PFSK-1 (cell line): ENCODE data around the gene VWF.

Experiments used
- FOXP2 ChIP-seq: optimal IDR thresholded peaks from 2 replicates; pipeline ENCODE3; 2011; ENCODE audit warnings: borderline replicate concordance, control low read depth, inconsistent platforms; ENCODE audit not compliant: insufficient read depth; ENCODE audit errors: extremely low read length, extremely low read depth
- POLR2AphosphoS5 ChIP-seq: IDR thresholded peaks from 2 replicates; pipeline ENCODE4 v1.6.1; 2012; ENCODE audit warnings: low read depth, mild to moderate bottlenecking, control low read depth, low read length, moderate library complexity
- SIN3A ChIP-seq: IDR thresholded peaks from 2 replicates; pipeline ENCODE4 v1.6.1; 2012; ENCODE audit warnings: mild to moderate bottlenecking, low read length, moderate library complexity, borderline replicate concordance; ENCODE audit not compliant: insufficient read depth
- TAF1 ChIP-seq: IDR thresholded peaks from 2 replicates; pipeline ENCODE4 v1.6.1; 2012; ENCODE audit warnings: low read length, control low read depth, borderline replicate concordance; ENCODE audit not compliant: insufficient read depth
- TF ChIP-seq, protein P1 (sequence below), 2 experiments: IDR thresholded peaks; 2 replicates each; pipeline versions ENCODE4 v1.6.1 to v1.8.0; 2011 to 2012; ENCODE audit warnings: low read depth in 2 of 2, low read length in 2 of 2, control low read depth in 1 of 2, inconsistent platforms in 1 of 2, mild to moderate bottlenecking in 1 of 2, moderate library complexity in 1 of 2; ENCODE audit not compliant: insufficient read depth in 1 of 2

VWF gene

DNA sequence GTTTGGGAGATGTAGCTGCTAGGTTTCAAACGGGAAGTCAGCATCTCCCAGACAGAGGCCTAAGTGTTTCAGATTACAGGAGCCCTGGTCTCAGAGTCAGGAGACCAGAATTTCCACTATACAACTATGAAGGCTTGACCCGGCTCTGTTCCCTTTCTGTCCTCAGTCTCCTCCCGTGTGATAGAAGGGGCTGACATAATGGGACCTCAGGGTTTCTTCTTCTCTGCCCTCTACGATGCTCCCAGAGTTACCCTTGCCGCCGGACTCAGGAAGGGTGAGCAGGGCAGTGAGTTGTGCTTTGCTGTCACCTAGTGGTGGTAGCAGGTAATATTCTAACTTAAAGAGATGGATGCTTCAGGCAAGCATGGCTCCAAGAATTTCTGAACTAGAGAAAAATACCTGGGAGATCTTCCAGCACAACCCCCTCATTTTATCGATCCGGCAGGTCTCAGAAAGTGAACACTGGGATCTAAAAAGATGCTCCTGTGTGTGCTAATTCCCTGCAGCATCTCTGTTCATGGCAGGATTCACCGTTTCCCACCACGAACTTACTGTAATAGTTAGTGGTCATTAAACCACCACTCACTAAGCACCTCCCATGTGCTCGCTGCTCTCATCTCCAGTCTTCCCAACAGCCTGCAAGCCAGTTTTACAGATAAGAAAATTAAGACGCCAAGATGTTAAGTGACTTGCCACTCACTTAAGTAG is 84.4 kb downstream of the VWF start:
- TF ChIP-seq, protein P1, sequence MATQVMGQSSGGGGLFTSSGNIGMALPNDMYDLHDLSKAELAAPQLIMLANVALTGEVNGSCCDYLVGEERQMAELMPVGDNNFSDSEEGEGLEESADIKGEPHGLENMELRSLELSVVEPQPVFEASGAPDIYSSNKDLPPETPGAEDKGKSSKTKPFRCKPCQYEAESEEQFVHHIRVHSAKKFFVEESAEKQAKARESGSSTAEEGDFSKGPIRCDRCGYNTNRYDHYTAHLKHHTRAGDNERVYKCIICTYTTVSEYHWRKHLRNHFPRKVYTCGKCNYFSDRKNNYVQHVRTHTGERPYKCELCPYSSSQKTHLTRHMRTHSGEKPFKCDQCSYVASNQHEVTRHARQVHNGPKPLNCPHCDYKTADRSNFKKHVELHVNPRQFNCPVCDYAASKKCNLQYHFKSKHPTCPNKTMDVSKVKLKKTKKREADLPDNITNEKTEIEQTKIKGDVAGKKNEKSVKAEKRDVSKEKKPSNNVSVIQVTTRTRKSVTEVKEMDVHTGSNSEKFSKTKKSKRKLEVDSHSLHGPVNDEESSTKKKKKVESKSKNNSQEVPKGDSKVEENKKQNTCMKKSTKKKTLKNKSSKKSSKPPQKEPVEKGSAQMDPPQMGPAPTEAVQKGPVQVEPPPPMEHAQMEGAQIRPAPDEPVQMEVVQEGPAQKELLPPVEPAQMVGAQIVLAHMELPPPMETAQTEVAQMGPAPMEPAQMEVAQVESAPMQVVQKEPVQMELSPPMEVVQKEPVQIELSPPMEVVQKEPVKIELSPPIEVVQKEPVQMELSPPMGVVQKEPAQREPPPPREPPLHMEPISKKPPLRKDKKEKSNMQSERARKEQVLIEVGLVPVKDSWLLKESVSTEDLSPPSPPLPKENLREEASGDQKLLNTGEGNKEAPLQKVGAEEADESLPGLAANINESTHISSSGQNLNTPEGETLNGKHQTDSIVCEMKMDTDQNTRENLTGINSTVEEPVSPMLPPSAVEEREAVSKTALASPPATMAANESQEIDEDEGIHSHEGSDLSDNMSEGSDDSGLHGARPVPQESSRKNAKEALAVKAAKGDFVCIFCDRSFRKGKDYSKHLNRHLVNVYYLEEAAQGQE (IDR thresholded peaks at IDR 0.05; ENCODE audit: insufficient read depth in 1 of 2, low read depth in 2 of 2, low read length in 2 of 2): no peak
- TF ChIP-seq TAF1 (no peak), FOXP2 (no peak), SIN3A (no peak), POLR2AphosphoS5 (no peak)

DNA sequence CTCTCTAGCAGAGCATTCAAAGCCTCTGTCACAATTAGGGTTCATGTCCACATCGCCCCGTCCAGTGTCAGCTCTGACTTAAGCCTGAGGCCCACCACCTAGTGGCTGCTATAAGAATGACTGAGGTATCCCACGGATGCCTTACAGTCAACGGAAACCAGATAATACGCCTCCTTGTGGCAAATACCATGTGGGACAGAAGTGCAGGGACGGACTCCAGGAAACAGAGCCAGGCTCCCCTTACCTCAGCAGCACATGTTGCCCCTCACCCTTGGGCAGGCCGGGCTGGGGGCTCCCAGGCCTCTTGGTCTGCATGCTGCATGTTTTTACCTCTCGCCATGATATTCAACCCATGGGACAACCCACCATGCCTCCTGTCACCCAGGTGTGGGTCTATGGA is 86.3 kb downstream of the VWF start:
- TF ChIP-seq FOXP2 (no peak), TAF1 (no peak), SIN3A (no peak), POLR2AphosphoS5 (no peak)
- TF ChIP-seq, protein P1 (IDR thresholded peaks at IDR 0.05; ENCODE audit: insufficient read depth in 1 of 2, low read depth in 2 of 2, low read length in 2 of 2): no peak

DNA sequence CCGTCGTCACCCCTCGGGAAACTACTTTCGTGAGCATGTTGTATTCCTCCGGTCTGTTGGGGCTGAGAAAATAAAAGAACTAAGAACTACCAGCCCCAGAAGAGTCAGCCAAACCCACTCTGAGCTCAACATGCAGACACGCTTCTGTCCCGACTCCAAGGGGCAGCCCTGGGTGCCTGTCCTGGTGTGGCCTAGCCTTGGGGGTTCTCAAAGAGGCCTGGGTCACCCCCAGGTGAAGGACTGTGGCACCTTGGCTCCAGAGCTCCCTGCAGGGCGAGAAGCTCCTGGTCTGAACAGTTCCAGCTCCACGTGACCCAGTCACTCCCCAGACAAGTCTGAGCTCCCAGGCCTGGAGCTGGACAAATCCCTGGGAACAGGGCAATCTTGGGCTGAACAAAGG is 87.0 kb downstream of the VWF start:
- TF ChIP-seq, protein P1 (IDR thresholded peaks at IDR 0.05; ENCODE audit: insufficient read depth in 1 of 2, low read depth in 2 of 2, low read length in 2 of 2): no peak
- TF ChIP-seq POLR2AphosphoS5 (no peak), SIN3A (no peak), TAF1 (no peak)

DNA sequence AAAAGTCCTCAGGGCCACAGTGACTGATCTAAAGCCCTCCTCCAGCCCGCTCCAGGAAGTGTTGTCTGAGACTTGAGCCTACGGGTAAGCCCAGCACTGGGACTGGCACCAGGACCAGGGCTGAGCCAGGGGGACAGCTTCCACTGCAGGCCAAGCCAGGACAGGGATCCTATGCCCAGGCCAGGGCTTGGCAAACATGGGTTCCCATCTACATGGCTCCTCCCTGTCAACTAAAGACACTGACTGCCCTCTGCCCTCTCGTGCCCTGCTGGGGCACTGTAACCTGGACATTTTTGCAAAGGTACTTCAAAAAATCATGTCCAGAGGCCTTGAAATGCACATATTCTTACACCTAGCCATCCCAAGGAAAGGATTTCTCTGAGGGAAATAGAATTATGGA is 88.0 kb downstream of the VWF start:
- no peak for TF ChIP-seq FOXP2
- TF ChIP-seq SIN3A: no peak
- TF ChIP-seq POLR2AphosphoS5: no peak
- no peak for TF ChIP-seq TAF1
- TF ChIP-seq, protein P1 (IDR thresholded peaks at IDR 0.05; ENCODE audit: insufficient read depth in 1 of 2, low read depth in 2 of 2, low read length in 2 of 2): no peak

DNA sequence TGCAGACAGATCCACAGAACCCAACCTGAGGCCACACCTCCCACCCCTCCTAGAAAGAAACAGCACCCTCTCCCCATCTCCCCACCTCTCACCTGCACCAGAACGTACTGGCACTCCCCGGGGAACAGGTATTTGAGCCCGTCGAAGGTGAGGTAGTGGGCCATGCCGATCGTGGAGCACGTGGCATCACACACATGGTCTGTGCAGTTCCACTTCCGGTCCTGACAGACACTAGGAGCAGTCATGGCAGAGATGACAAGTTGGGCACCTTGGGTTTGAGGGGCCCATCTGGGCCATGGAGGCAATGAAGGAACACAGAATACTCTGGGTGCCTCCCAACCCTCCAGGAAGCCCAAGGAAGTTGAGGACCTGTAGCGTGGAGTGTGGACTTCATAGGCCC is 89.9 kb downstream of the VWF start:
- TF ChIP-seq FOXP2: no peak
